Caco-2 (cell line): Measurements from ENCODE around the gene RGS21. TPM values are rescaled to one million over a fixed set of nuclear protein-coding genes. Genes with fewer than 3 reads are reported as not detected.

Experiments
- BruUV-seq: library from RNA; stranded (reverse); fragments of 400-500 nt; replicated peaks from 2 replicates; lab custom pipeline; 2021; lab: Mats Ljungman, UMichigan
- CTCF ChIA-PET: fragments of 300-600 bp; sonication (Branson Sonifier 250); formaldehyde crosslinking; loops from one replicate; lab custom pipeline; 2022; ENCODE audit warnings: antibody characterized with exemption; lab: Charles Lee
- POLR2A ChIA-PET: fragments of 300-600 bp; sonication (Branson Sonifier 250); formaldehyde crosslinking; loops from one replicate; lab custom pipeline; 2022; ENCODE audit warnings: antibody characterized with exemption; lab: Charles Lee
- DNase-seq, 2 experiments: peaks; one replicate each; pipeline versions ENCODE4 v3.0.0 to v3.0.0-alpha.2; 2020 to 2022
- H3K27me3 ChIP-seq: replicated peaks from 2 replicates; pipeline ENCODE4 v1.6.0; 2011; ENCODE audit warnings: low read length; ENCODE audit not compliant: control insufficient read depth, insufficient read depth
- H3K36me3 ChIP-seq: 2 replicates; pipeline ENCODE4 v1.5.1; 2011; ENCODE audit warnings: low read length; ENCODE audit not compliant: control insufficient read depth, insufficient read depth
- H3K4me1 ChIP-seq: fragments of 250-450 bp; sonication (Bioruptor Pico); 2 replicates; pipeline ENCODE4 v1.5.1; 2020; ENCODE audit warnings: mild to moderate bottlenecking
- H3K4me3 ChIP-seq: 2 replicates; pipeline ENCODE4 v1.5.1; 2011; ENCODE audit warnings: low read depth, mild to moderate bottlenecking, control low read depth, low read length
- H3K9me3 ChIP-seq: fragments of 250-450 bp; sonication (Bioruptor Pico); 2 replicates; pipeline ENCODE4 v1.5.1; 2020; ENCODE audit warnings: mild to moderate bottlenecking, moderate library complexity
- H3K27ac Mint-ChIP-seq: one replicate; pipeline ENCODE4 v1.8.0; 2022; ENCODE audit warnings: mixed read lengths; ENCODE audit not compliant: unreplicated experiment
- H3K27me3 Mint-ChIP-seq: one replicate; pipeline ENCODE4 v1.8.0; 2022; ENCODE audit warnings: mixed read lengths; ENCODE audit not compliant: insufficient read depth, unreplicated experiment
- H3K36me3 Mint-ChIP-seq: one replicate; pipeline ENCODE4 v1.8.0; 2022; ENCODE audit warnings: mild to moderate bottlenecking, mixed read lengths; ENCODE audit not compliant: insufficient read depth, unreplicated experiment
- H3K4me1 Mint-ChIP-seq: one replicate; pipeline ENCODE4 v1.8.0; 2022; ENCODE audit warnings: low read depth, mixed read lengths; ENCODE audit not compliant: unreplicated experiment
- H3K4me3 Mint-ChIP-seq: one replicate; pipeline ENCODE4 v1.8.0; 2022; ENCODE audit warnings: mild to moderate bottlenecking, moderate library complexity, mixed read lengths; ENCODE audit not compliant: unreplicated experiment
- H3K9me3 Mint-ChIP-seq: one replicate; pipeline ENCODE4 v1.8.0; 2022; ENCODE audit warnings: mixed read lengths; ENCODE audit not compliant: unreplicated experiment
- CTCF ChIP-seq, 2 experiments: fragments of 200-600 bp in 1 of 2; IDR thresholded peaks; 1 replicate in 1 of 2; 2 replicates in 1 of 2; pipeline versions ENCODE4 v1.5.1 to v1.8.0; 2011 to 2022; ENCODE audit warnings: antibody characterized with exemption in 1 of 2, control low read depth in 1 of 2, inconsistent platforms in 1 of 2, low read depth in 1 of 2, low read length in 1 of 2, mild to moderate bottlenecking in 1 of 2, moderate library complexity in 1 of 2; ENCODE audit not compliant: insufficient read depth in 1 of 2, severe bottlenecking in 1 of 2, unreplicated experiment in 1 of 2
- intact Hi-C: fragments of 100-400 bp; cut with micrococcal nuclease; formaldehyde crosslinking; loops from one replicate; pipeline ENCODE4 v1.10.0; 2022; ENCODE audit not compliant: unreplicated experiment
- total RNA-seq: library from RNA; stranded (reverse); gene quantifications from 2 replicates; pipeline ENCODE4 v1.2.3, GENCODE V29; 2022

The RGS21 gene
- total RNA-seq, 1 experiment from 2014 or later: not detected

- H3K27ac Mint-ChIP-seq: no peak overlapping the region
- no peaks in the 10 kb centered on the region for H3K27me3 ChIP-seq
- H3K36me3 ChIP-seq: no peaks in the 10 kb centered on the region
- H3K27me3 Mint-ChIP-seq: peaks cover 10% of the 10 kb centered on the region
- ChIA-PET POLR2A (no interaction called here), CTCF (no interaction called here)
- H3K4me1 ChIP-seq: no peaks in the 10 kb centered on the region
- intact Hi-C loops: no loop called here
- H3K9me3 Mint-ChIP-seq: no peaks in the 10 kb centered on the region
- no peak for DNase-seq
- TF ChIP-seq CTCF (IDR thresholded peaks at IDR 0.05; ENCODE audit: insufficient read depth in 1 of 2, low read depth in 1 of 2, low read length in 1 of 2, severe bottlenecking in 1 of 2, unreplicated experiment in 1 of 2): no peak
- no peak overlapping the region for H3K4me3 Mint-ChIP-seq
- H3K36me3 Mint-ChIP-seq: no peaks in the 10 kb centered on the region
- no peaks in the 10 kb centered on the region for H3K9me3 ChIP-seq
- no peaks in the 10 kb centered on the region for H3K4me1 Mint-ChIP-seq
- no peak overlapping the region for H3K4me3 ChIP-seq
- no TSS peak for BruUV-seq
Measured at GRCh38 chr1:192357924-192358323, 41.1 kb downstream of the RGS21 start.

GRCh38 chr1:192358402-192358801 lies 41.6 kb downstream of the RGS21 start:
- no peaks in the 10 kb centered on the region for H3K9me3 ChIP-seq
- H3K27ac Mint-ChIP-seq: no peak overlapping the region
- DNase-seq: no peak
- no peaks in the 10 kb centered on the region for H3K4me1 ChIP-seq
- CTCF ChIA-PET: no interaction called here
- intact Hi-C loops: no loop called here
- no peaks in the 10 kb centered on the region for H3K36me3 ChIP-seq
- H3K4me3 Mint-ChIP-seq: no peak overlapping the region
- peaks cover 10% of the 10 kb centered on the region for H3K27me3 Mint-ChIP-seq
- no peak overlapping the region for H3K4me3 ChIP-seq
- no peak for TF ChIP-seq CTCF (IDR thresholded peaks at IDR 0.05; ENCODE audit: insufficient read depth in 1 of 2, low read depth in 1 of 2, low read length in 1 of 2, severe bottlenecking in 1 of 2, unreplicated experiment in 1 of 2)
- no peaks in the 10 kb centered on the region for H3K9me3 Mint-ChIP-seq
- no peaks in the 10 kb centered on the region for H3K4me1 Mint-ChIP-seq
- no peaks in the 10 kb centered on the region for H3K27me3 ChIP-seq
- POLR2A ChIA-PET: no interaction called here
- no TSS peak for BruUV-seq
- no peaks in the 10 kb centered on the region for H3K36me3 Mint-ChIP-seq

- Mint-ChIP-seq H3K4me1 (no peaks in the 10 kb centered on the region), H3K36me3 (no peaks in the 10 kb centered on the region), H3K4me3 (no peak overlapping the region), H3K9me3 (no peaks in the 10 kb centered on the region), H3K27me3 (peaks cover 10% of the 10 kb centered on the region), H3K27ac (no peak overlapping the region)
- DNase-seq: no peak
- POLR2A ChIA-PET: no interaction called here
- Histone ChIP-seq H3K9me3 (no peaks in the 10 kb centered on the region), H3K4me1 (no peaks in the 10 kb centered on the region), H3K27me3 (no peaks in the 10 kb centered on the region), H3K4me3 (no peak overlapping the region), H3K36me3 (no peaks in the 10 kb centered on the region)
- intact Hi-C loops: no loop called here
- TF ChIP-seq CTCF (IDR thresholded peaks at IDR 0.05; ENCODE audit: insufficient read depth in 1 of 2, low read depth in 1 of 2, low read length in 1 of 2, severe bottlenecking in 1 of 2, unreplicated experiment in 1 of 2): no peak
- BruUV-seq: no TSS peak
- CTCF ChIA-PET: no interaction called here
Measured at GRCh38 chr1:192358822-192359221, 42.0 kb downstream of the RGS21 start.
